ENCODE data around the gene WDFY4.

DNA sequence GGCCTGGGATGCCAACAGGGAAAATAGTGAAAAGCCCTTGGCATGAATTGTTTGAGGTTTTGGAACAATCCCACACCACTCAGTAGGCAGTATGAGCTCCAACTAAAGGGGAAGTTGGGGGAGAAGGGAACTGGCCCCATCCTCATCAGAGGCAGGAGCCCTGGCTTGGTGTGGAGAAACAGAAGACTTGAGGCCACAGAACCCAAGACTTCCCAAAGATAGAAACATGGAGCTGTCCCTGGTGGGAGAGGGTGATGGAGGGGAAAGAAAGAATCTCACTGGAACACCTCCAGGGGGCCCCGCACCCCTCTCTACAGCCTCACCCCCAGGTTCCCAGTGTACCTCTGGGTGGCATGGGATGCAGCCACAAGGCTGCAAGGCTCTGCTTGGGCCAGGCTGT lies 345.0 kb downstream of the WDFY4 start:
- no peak for TF ChIP-seq POGZ (CRISPR knock-in tag; IDR thresholded peaks at IDR 0.05)
- no peak for TF ChIP-seq ZFP1 (CRISPR knock-in tag; IDR thresholded peaks at IDR 0.05)
- no peak for TF ChIP-seq AGO2 (optimal IDR thresholded peaks at IDR 0.05; ENCODE audit: low read depth, low read length)
- TF ChIP-seq, protein P1, sequence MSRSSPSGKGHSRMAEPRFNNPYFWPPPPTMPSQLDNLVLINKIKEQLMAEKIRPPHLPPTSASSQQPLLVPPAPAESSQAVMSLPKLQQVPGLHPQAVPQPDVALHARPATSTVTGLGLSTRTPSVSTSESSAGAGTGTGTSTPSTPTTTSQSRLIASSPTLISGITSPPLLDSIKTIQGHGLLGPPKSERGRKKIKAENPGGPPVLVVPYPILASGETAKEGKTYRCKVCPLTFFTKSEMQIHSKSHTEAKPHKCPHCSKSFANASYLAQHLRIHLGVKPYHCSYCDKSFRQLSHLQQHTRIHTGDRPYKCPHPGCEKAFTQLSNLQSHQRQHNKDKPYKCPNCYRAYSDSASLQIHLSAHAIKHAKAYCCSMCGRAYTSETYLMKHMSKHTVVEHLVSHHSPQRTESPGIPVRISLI (CRISPR knock-in tag; IDR thresholded peaks at IDR 0.05; ENCODE audit: borderline replicate concordance): no peak
- TF ChIP-seq, protein P2, sequence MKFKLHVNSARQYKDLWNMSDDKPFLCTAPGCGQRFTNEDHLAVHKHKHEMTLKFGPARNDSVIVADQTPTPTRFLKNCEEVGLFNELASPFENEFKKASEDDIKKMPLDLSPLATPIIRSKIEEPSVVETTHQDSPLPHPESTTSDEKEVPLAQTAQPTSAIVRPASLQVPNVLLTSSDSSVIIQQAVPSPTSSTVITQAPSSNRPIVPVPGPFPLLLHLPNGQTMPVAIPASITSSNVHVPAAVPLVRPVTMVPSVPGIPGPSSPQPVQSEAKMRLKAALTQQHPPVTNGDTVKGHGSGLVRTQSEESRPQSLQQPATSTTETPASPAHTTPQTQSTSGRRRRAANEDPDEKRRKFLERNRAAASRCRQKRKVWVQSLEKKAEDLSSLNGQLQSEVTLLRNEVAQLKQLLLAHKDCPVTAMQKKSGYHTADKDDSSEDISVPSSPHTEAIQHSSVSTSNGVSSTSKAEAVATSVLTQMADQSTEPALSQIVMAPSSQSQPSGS (CRISPR knock-in tag; IDR thresholded peaks at IDR 0.05): no peak

All from HepG2 (cell line).